Calu3 (cell line): ENCODE measurements around the gene COL18A1. TPM values are rescaled to one million over a fixed set of nuclear protein-coding genes. Genes with fewer than 3 reads are reported as not detected.

Experiments
- BruUV-seq: library from RNA; stranded (reverse); fragments of 400-500 nt; replicated peaks from 2 replicates; lab custom pipeline; 2021; lab: Mats Ljungman, UMichigan
- CTCF ChIA-PET: fragments of 300-600 bp; sonication (Branson Sonifier 250); formaldehyde crosslinking; loops from one replicate; lab custom pipeline; 2022; ENCODE audit warnings: antibody characterized with exemption; lab: Charles Lee
- DNase-seq: peaks from one replicate; pipeline ENCODE4 v3.0.0; 2022
- H3K27ac Mint-ChIP-seq: one replicate; pipeline ENCODE4 v1.8.0; 2022; ENCODE audit warnings: mixed read lengths; ENCODE audit not compliant: unreplicated experiment
- H3K27me3 Mint-ChIP-seq: one replicate; pipeline ENCODE4 v1.8.0; 2022; ENCODE audit warnings: mixed read lengths; ENCODE audit not compliant: unreplicated experiment
- H3K36me3 Mint-ChIP-seq: one replicate; pipeline ENCODE4 v1.8.0; 2022; ENCODE audit warnings: mild to moderate bottlenecking, moderate library complexity, mixed read lengths; ENCODE audit not compliant: insufficient read depth, unreplicated experiment
- H3K4me1 Mint-ChIP-seq: one replicate; pipeline ENCODE4 v1.8.0; 2022; ENCODE audit warnings: mild to moderate bottlenecking, low read depth, mixed read lengths; ENCODE audit not compliant: unreplicated experiment
- H3K4me3 Mint-ChIP-seq: one replicate; pipeline ENCODE4 v1.8.0; 2022; ENCODE audit warnings: mild to moderate bottlenecking, low read depth, moderate library complexity, mixed read lengths; ENCODE audit not compliant: unreplicated experiment
- H3K9me3 Mint-ChIP-seq: one replicate; pipeline ENCODE4 v1.8.0; 2022; ENCODE audit warnings: low read depth, mixed read lengths; ENCODE audit not compliant: unreplicated experiment
- CTCF ChIP-seq: fragments of 200-600 bp; IDR thresholded peaks from one replicate; pipeline ENCODE4 v1.8.0; 2022; ENCODE audit warnings: antibody characterized with exemption; ENCODE audit not compliant: unreplicated experiment
- intact Hi-C: fragments of 100-400 bp; cut with micrococcal nuclease; formaldehyde crosslinking; loops from one replicate; pipeline ENCODE4 v1.10.0; 2022; ENCODE audit not compliant: unreplicated experiment
- total RNA-seq: library from RNA; stranded (reverse); gene quantifications from 2 replicates; pipeline ENCODE4 v1.2.3, GENCODE V29; 2022

Gene COL18A1
- total RNA-seq, 1 experiment from 2014 or later: 82.9 TPM

- DNase-seq: no peak
- Mint-ChIP-seq H3K9me3 (no peaks in the 10 kb centered on the region), H3K4me3 (no peak overlapping the region), H3K27me3 (no peaks in the 10 kb centered on the region), H3K4me1 (no peaks in the 10 kb centered on the region), H3K27ac (no peak overlapping the region), H3K36me3 (peaks cover 14% of the 10 kb centered on the region)
- CTCF ChIA-PET: interaction anchor here (0.9 kb wide), 1 partner anchor 231 kb away, joined by 3 read pairs; no protein-coding TSS in a partner anchor
- intact Hi-C loops: no loop called here
- no peak for TF ChIP-seq CTCF
- BruUV-seq: no TSS peak
Measured at GRCh38 chr21:45505416-45506021, 100.6 kb downstream of the COL18A1 start.

- no TSS peak for BruUV-seq
- Mint-ChIP-seq H3K27me3 (no peaks in the 10 kb centered on the region), H3K9me3 (no peaks in the 10 kb centered on the region), H3K27ac (no peak overlapping the region), H3K36me3 (peaks cover 19% of the 10 kb centered on the region), H3K4me3 (no peak overlapping the region), H3K4me1 (no peaks in the 10 kb centered on the region)
- CTCF ChIA-PET: interaction anchor here (0.9 kb wide), 1 partner anchor 232 kb away, joined by 3 read pairs; no protein-coding TSS in a partner anchor
- DNase-seq: no peak
- intact Hi-C loops: no loop called here
- no peak for TF ChIP-seq CTCF
Measured at GRCh38 chr21:45506241-45506817, 101.4 kb downstream of the COL18A1 start.

- CTCF ChIA-PET: interaction anchor here (0.8 kb wide), 1 partner anchor 29 kb away, joined by 4 read pairs; no protein-coding TSS in a partner anchor
- Mint-ChIP-seq H3K9me3 (no peaks in the 10 kb centered on the region), H3K4me3 (no peak overlapping the region), H3K27me3 (no peaks in the 10 kb centered on the region), H3K36me3 (peaks cover 20% of the 10 kb centered on the region), H3K27ac (no peak overlapping the region), H3K4me1 (no peaks in the 10 kb centered on the region)
- no TSS peak for BruUV-seq
- TF ChIP-seq CTCF: no peak
- DNase-seq: no peak
- intact Hi-C loops: no loop called here
Measured at GRCh38 chr21:45506836-45507522, 102.0 kb downstream of the COL18A1 start.

GRCh38 chr21:45507523-45507875, 102.5 kb downstream of the COL18A1 start:
- peaks cover 20% of the 10 kb centered on the region for H3K36me3 Mint-ChIP-seq

More at GRCh38 chr21:45507523-45507875, 102.5 kb downstream of the COL18A1 start:
- no peaks in the 10 kb centered on the region for H3K9me3 Mint-ChIP-seq
- intact Hi-C loops: no loop called here
- H3K27ac Mint-ChIP-seq: no peak overlapping the region
- TF ChIP-seq CTCF: no peak
- CTCF ChIA-PET: interaction anchor here (0.8 kb wide), 1 partner anchor 29 kb away, joined by 4 read pairs; no protein-coding TSS in a partner anchor
- H3K4me3 Mint-ChIP-seq: no peak overlapping the region
- H3K4me1 Mint-ChIP-seq: no peaks in the 10 kb centered on the region
- no peak for DNase-seq
- H3K27me3 Mint-ChIP-seq: no peaks in the 10 kb centered on the region
- no TSS peak for BruUV-seq
